Left hindlimb (tissue), 1 donor: Measurements from ENCODE around the gene STX8.
"Not testable (repeated sequence)": the region's sequence is repeated elsewhere in the genome, so short reads cannot be mapped to it uniquely, and the experiment has no call there.

ENCODE experiments used
- DNase-seq: peaks from one replicate; pipeline ENCODE4 v3.0.0-alpha.2; 2018

The STX8 gene

GRCh38 chr17:9498490-9498889 lies 77.1 kb downstream of the STX8 start:
- no peak for DNase-seq

DNA sequence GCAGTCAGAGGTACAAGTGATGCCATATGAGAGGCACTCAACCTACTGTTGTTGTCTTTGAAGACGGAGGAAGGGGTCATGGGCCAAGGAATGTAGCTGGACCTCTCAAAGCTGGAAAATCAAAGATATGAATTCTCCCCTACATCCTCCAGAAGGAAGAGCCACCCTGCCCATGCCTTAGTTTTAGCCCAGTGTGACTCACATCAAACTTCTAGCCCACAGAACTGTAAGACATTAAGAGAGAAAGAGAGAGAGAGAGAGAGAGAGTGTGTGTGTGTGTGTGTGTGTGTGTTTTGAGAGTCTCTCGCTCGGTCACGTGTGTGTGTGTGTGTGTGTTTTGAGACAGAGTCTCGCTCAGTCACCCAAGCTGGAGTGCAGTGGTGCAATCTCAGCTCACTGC lies 87.1 kb downstream of the STX8 start:
- DNase-seq, result no peak

DNA sequence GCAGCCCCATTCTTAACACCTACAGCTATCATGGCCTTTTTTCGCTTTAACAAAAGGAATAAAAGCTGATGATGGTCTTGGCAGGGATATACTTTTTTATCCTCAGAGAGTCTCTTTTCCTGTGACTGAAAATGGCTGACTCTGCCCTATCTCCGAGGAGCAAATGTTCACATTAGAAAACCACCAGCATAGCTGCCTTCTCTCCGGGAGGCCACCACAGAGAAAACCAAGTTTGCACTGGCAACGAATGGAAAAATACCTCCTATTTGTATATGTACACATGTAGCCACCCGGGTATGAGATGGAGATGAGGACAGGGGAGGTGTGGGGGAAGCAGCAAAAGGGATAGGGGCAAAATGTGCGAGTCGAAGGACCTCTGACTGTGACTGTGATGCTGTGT lies 88.2 kb downstream of the STX8 start:
- DNase-seq, result no peak

DNA sequence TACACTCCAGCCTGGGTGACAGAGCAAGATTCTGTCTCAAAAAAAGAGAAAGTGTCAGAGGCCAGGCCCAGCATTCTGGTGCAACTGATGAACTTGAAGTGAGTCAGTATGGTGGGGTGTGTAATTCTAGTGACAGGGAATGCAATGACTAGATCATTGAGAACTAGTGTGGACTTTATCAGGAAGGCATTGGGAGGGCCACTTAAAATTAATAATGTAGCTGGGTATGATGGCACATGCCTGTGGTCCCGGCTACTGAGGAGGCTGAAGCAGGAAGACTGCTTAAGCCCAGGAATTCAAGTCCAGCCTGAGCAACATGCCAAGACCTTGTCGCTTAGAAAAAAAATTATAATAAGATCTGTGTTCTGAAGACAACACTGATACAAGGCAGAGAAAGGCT lies 90.8 kb downstream of the STX8 start:
- no peak for DNase-seq

DNA sequence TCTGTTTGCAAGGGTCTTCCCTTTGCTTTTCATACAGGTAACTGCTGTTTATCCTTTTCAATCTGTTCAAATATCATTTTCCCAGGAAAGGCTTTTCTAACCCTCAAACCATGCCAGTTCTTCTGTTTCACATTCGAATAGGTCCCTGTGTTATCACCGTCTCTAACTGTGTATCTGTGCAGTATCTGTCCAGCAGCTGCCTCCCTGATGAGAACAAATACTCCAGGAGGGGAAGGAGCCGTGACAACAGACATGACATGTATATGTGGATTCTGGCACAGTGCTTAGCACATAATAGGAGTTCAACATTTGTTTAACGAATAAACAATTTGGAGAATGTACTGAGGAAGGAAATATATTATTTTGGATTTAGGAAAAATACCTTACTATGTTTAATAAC lies 95.7 kb downstream of the STX8 start:
- no peak for DNase-seq

GRCh38 chr17:9478889-9479288 lies 96.7 kb downstream of the STX8 start:
- DNase-seq, result no peak

GRCh38 chr17:9475101-9475658 lies 100.4 kb downstream of the STX8 start:
- no peak for DNase-seq

- no peak for DNase-seq
These were observed 101.9 kb downstream of the STX8 start for GRCh38 chr17:9473711-9474110.

DNA sequence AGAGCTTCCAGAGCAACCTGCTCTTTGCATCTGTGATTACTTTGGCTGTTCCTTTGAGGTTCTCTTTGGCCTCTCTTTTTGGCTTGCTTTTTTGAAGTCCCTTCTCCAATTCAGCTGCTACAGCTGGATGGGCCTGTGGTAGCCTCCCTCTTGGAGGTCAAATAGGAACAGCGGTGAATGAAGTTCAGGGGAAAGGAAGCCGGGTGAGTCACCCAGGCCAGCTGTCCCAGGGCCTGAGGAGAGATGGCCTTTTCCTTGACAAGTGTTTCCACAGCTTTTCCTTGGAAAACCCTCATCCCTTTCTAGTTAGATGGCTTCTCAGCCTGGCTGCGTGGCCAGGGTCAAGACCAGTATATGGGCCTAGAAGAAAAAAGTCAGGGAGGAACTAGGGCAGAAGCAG lies 103.1 kb downstream of the STX8 start:
- no peak for DNase-seq

GRCh38 chr17:9472094-9472493 lies 103.5 kb downstream of the STX8 start:
- DNase-seq, result no peak

DNA sequence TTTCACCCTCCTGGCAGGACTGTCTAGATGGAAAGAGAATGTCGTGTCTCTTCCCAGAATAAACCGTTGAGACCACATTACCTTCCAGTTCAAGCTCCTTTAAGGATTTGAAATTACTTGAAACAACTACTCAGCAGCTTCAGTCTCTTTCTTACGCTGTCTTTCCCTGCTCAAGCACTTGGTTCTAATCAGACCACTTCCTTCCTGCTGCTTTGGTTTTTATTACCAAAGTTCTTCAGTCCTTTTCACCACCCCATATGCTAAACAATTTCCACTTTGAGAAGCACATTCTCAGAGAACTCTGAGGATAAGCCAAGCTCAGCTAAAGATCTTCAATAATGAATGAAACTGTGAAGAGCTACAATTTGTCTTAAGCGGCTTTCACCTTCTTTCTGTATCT lies 105.4 kb downstream of the STX8 start:
- DNase-seq, result no peak

DNA sequence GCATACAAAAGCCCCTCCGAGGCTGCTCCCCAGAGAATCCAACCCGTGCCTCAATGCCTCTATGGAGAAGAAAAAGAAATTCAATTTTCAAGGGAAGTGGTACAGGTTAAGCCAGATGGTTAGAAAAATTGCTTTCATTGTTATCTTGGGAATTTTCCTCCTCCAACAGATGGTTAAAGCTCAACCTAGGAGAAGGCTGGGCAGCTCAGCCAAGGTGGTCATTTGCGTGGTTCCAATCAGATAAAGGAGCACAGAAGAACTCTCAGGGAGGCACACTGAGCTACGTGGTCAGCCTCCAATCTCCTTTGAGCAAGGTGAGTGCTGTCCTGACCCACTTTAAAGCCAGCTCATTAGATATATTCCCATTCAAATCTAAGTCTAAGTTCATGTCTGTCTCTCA lies 106.7 kb downstream of the STX8 start:
- DNase-seq, result no peak

- no peak for DNase-seq
These were observed 107.1 kb downstream of the STX8 start for GRCh38 chr17:9468532-9468931.

- DNase-seq, result no peak
These were observed 108.1 kb downstream of the STX8 start for GRCh38 chr17:9467518-9467917.

- no peak for DNase-seq
These were observed 110.3 kb downstream of the STX8 start for GRCh38 chr17:9465210-9465921.

DNA sequence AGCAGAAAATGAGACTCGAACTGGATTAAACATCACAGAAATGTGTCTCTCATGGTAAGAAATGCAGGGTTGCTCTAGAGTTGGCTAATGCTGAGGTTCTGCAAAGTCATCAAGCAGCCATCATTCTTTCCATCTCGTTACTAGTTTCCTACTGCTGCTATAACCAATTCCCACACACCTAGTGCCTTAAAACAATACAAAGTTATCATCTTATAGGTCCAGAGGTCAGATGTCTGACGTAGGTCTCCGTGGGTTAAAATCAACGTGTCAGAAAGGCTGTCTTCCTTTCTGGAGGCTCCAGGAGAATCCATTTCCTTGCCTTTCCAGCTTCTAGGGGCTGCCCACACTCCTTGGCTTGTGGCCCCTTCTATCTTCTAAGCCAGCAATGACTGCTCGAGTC lies 118.6 kb downstream of the STX8 start:
- DNase-seq, result no peak

GRCh38 chr17:9456330-9456729 lies 119.3 kb downstream of the STX8 start:
- no peak for DNase-seq

GRCh38 chr17:9451934-9452333 lies 123.7 kb downstream of the STX8 start:
- no peak for DNase-seq

DNA sequence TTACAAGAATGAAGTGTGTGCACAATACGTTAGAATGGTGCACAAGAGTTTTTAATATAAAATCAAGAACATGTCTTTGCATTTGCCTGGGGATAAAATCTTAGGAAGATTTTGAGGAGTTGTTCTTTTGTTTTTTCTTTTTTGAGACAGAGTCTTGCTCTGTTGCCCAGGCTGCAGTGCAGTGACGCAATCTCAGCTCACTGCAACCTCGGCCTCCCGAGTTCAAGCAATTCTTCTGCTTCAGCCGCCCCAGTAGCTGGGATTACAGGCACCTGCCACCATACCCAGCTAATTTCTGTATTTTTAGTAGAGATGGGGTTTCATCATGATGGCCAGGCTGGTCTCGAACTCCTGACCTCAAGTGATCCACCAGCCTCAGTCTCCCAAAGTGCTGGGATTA lies 128.3 kb downstream of the STX8 start:
- DNase-seq, result not testable (repeated sequence)

DNA sequence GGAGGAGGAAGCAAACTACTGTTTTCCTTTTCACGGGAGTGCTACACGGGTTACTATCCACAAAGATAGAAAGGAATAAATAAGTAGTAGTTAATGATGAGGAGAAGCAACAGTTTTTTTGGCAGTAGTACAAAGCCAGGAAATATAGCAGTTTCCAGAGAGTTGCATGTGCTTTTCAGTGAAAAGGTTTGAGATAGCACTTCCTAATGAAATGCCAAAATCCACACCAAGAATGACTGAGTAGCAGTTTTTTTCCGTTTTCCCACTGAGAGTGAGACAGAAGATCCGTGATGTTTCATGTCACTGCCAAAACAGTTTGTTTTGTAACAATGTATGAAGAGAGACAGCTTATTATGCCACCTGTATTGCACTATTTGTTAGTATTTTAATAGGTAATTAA lies 129.1 kb downstream of the STX8 start:
- DNase-seq, result no peak

DNA sequence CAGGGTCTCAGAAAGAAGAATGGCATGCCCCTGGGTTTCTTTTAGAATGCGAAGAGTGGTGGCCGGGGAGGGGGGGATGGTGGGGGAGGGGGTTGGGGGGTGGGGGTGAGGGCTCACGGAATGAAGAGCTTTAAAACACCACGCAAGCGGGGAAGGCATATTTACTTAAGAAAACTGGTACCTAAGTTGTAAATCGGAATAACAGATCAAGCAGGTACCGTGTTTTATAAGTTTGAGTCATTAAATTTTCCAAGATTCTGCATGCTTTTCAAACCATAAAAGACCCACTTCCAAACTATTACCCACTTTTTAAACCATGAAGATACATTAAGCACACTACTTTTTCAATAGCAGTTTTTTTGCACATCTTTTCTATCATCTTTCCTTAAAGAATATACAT lies 130.2 kb downstream of the STX8 start:
- no peak for DNase-seq

DNA sequence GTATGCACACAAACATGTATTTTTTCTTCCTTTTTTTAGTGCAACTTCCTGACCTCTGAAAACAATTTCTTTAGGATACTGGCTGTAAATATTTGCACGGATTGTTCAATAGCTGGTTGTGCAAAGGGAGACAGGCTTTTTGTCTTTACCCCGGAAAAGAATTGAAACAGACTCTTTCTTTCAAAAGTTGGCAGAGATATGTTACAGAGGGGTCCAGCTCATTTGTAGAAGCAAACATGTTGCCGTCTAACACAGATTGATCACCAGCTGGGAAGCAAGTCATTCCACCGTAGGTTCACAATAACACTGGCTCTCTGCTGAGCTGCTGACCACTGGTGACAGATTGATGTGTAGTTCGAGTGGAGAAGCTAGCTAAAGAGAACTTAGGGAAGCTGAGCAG lies 130.9 kb downstream of the STX8 start:
- no peak for DNase-seq

- DNase-seq, result no peak
These were observed 131.8 kb downstream of the STX8 start for GRCh38 chr17:9443811-9444210.

DNA sequence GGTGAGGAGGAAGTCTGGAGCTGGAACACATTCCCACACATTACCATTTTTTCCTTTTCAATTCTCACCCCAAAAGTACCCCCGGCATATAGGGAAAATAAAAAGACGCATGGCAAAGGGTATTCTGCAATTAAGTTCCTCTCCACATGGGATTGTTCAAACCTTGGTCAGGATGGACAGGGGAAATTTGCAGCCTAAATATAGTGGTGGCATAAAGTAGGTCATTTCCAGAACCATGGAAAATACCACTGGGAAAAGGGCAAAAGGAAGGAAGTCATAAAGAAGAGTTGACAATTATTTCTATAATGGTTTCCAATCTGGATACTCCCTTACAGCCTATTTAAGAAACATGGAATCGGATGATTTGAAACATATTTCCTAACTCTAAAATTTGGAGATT lies 135.8 kb downstream of the STX8 start:
- DNase-seq, result no peak

DNA sequence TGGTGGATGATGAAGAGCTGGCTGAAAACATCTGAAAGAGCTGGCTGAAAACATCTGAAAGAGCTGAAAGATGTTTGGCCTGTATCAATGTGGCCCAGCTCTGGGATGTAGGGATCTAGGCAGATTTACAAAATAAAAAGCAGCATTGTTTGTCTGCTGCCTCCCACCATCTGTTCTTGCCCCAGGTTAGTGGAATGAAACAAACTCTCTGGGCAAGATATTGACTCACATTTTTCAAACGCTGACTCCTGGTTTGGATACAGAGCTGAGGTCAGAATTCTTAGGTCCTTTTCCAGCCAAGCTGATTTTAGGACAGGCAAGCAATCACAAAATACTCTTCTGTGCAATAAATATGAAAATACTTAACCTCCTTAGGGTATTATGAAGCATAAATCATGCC lies 139.0 kb downstream of the STX8 start:
- no peak for DNase-seq
